Eye (tissue), 1 donor: ENCODE measurements around the gene NR3C2.

Experiments
- DNase-seq: peaks from one replicate; pipeline ENCODE4 v3.0.0-alpha.2; 2015

Gene NR3C2

GRCh38 chr4:148068065-148068911, 373.9 kb downstream of the NR3C2 start:
- peak; percentile 36 for DNase-seq

GRCh38 chr4:148067301-148067916, 374.8 kb downstream of the NR3C2 start:
- no peak for DNase-seq

- peak; percentile 77 for DNase-seq
Observed at GRCh38 chr4:148065075-148065474, 377.1 kb downstream of the NR3C2 start.

- DNase-seq = peak; percentile 40
Observed at GRCh38 chr4:148064451-148064850, 377.8 kb downstream of the NR3C2 start.

- no peak for DNase-seq
Observed at GRCh38 chr4:148062301-148062950, 379.8 kb downstream of the NR3C2 start.

- no peak for DNase-seq
Observed at GRCh38 chr4:148061795-148062194, 380.4 kb downstream of the NR3C2 start.

- no peak for DNase-seq
Observed at GRCh38 chr4:148061141-148061481, 381.1 kb downstream of the NR3C2 start.

- no peak for DNase-seq
Observed at GRCh38 chr4:148060264-148061140, 381.7 kb downstream of the NR3C2 start.

GRCh38 chr4:148059617-148060180, 382.5 kb downstream of the NR3C2 start:
- no peak for DNase-seq

- DNase-seq = no peak
Observed at GRCh38 chr4:148057984-148058859, 384.0 kb downstream of the NR3C2 start.

GRCh38 chr4:148057516-148057915, 384.7 kb downstream of the NR3C2 start:
- DNase-seq = no peak

GRCh38 chr4:148056879-148057278, 385.3 kb downstream of the NR3C2 start:
- no peak for DNase-seq

- no peak for DNase-seq
Observed at GRCh38 chr4:148055844-148056243, 386.4 kb downstream of the NR3C2 start.

- no peak for DNase-seq
Observed at GRCh38 chr4:148054275-148054674, 387.9 kb downstream of the NR3C2 start.

GRCh38 chr4:148053298-148054003, 388.8 kb downstream of the NR3C2 start:
- DNase-seq = no peak

- no peak for DNase-seq
Observed at GRCh38 chr4:148052448-148052847, 389.8 kb downstream of the NR3C2 start.

- no peak for DNase-seq
Observed at GRCh38 chr4:148051403-148051802, 390.8 kb downstream of the NR3C2 start.

- no peak for DNase-seq
Observed at GRCh38 chr4:148048598-148048997, 393.6 kb downstream of the NR3C2 start.

- DNase-seq = no peak
Observed at GRCh38 chr4:148044912-148045352, 397.3 kb downstream of the NR3C2 start.

GRCh38 chr4:148044089-148044911, 397.9 kb downstream of the NR3C2 start:
- no peak for DNase-seq
